IMR-90 (cell line): ENCODE measurements around the gene NTSR1. TPM values are rescaled to one million over a fixed set of nuclear protein-coding genes. Genes with fewer than 3 reads are reported as not detected.

Experiments used
- ATAC-seq: fragments of 200-7000 bp; cut with Tn5 transposase; 2 replicates; pipeline ENCODE4 v1.9.1; 2020; ENCODE audit warnings: low read depth, mild to moderate bottlenecking, moderate library complexity
- BruUV-seq: library from RNA; stranded (reverse); fragments of 400-500 nt; replicated peaks from 2 replicates; lab custom pipeline; 2021; lab: Mats Ljungman, UMichigan
- CTCF ChIA-PET: fragments of 300-600 bp; formaldehyde crosslinking; extraction: SDS; loops from one replicate; lab custom pipeline; 2021; ENCODE audit warnings: antibody characterized with exemption; lab: Yijun Ruan, JAX
- POLR2A ChIA-PET: fragments of 300-600 bp; sonication (Branson Sonifier 250); formaldehyde crosslinking; loops from one replicate; lab custom pipeline; 2022; ENCODE audit warnings: antibody characterized with exemption; ENCODE audit not compliant: unreplicated experiment; lab: Charles Lee
- DNase-seq: peaks from one replicate; pipeline ENCODE4 v3.0.0; 2013
- H2AFZ ChIP-seq: replicated peaks from 2 replicates; pipeline ENCODE3; 2013; ENCODE audit warnings: low read length, mild to moderate bottlenecking; ENCODE audit not compliant: poor library complexity
- H2AK5ac ChIP-seq: 2 replicates; pipeline ENCODE4 v1.6.1; 2013; ENCODE audit warnings: low read depth, low read length, inconsistent platforms
- H2AK9ac ChIP-seq: replicated peaks from 2 replicates; pipeline ENCODE3; 2013; ENCODE audit warnings: mild to moderate bottlenecking, low read depth, low read length, moderate library complexity; ENCODE audit not compliant: poor library complexity
- H2BK120ac ChIP-seq: 2 replicates; pipeline ENCODE4 v1.6.1; 2013; ENCODE audit warnings: low read depth, low read length, inconsistent platforms
- H2BK15ac ChIP-seq: 3 replicates; pipeline ENCODE4 v1.6.1; 2013; ENCODE audit warnings: low read depth, low read length, inconsistent platforms
- H2BK20ac ChIP-seq: 2 replicates; pipeline ENCODE4 v1.6.1; 2013; ENCODE audit warnings: low read depth, mild to moderate bottlenecking, inconsistent platforms, low read length, moderate library complexity
- H2BK5ac ChIP-seq: 2 replicates; pipeline ENCODE4 v1.6.1; 2013; ENCODE audit warnings: mild to moderate bottlenecking, low read depth, low read length, inconsistent platforms; ENCODE audit not compliant: poor library complexity, severe bottlenecking
- H3K14ac ChIP-seq: replicated peaks from 2 replicates; pipeline ENCODE4 v1.6.1; 2013; ENCODE audit warnings: low read depth, low read length, inconsistent platforms
- H3K18ac ChIP-seq: 2 replicates; pipeline ENCODE4 v1.6.1; 2013; ENCODE audit warnings: low read depth, low read length, control low read depth
- H3K23ac ChIP-seq: 2 replicates; pipeline ENCODE4 v1.6.1; 2013; ENCODE audit warnings: low read depth, low read length, inconsistent platforms
- H3K27ac ChIP-seq: 2 replicates; pipeline ENCODE4 v1.5.1; 2013; ENCODE audit warnings: mild to moderate bottlenecking, control low read depth, low read length; ENCODE audit not compliant: insufficient read depth
- H3K27me3 ChIP-seq: 2 replicates; pipeline ENCODE4 v1.6.1; 2013; ENCODE audit warnings: low read length; ENCODE audit not compliant: control insufficient read depth, insufficient read depth
- H3K36me3 ChIP-seq: 2 replicates; pipeline ENCODE4 v1.6.1; 2013; ENCODE audit warnings: low read length, mixed read lengths; ENCODE audit not compliant: control insufficient read depth, insufficient read depth
- H3K4ac ChIP-seq: 2 replicates; pipeline ENCODE4 v1.6.1; 2013; ENCODE audit warnings: low read depth, low read length, inconsistent platforms
- H3K4me1 ChIP-seq: 2 replicates; pipeline ENCODE4 v1.6.1; 2013; ENCODE audit warnings: low read length, mixed read lengths; ENCODE audit not compliant: control insufficient read depth, insufficient read depth
- H3K4me2 ChIP-seq: 2 replicates; pipeline ENCODE4 v1.6.1; 2013; ENCODE audit warnings: low read depth, mild to moderate bottlenecking, control low read depth, low read length, moderate library complexity
- H3K4me3 ChIP-seq: 2 replicates; pipeline ENCODE4 v1.5.1; 2013; ENCODE audit warnings: low read depth, mild to moderate bottlenecking, control low read depth, low read length, moderate library complexity; ENCODE audit not compliant: insufficient read depth
- H3K56ac ChIP-seq: 2 replicates; pipeline ENCODE4 v1.6.1; 2013; ENCODE audit warnings: low read length, inconsistent platforms; ENCODE audit not compliant: insufficient read depth; ENCODE audit errors: extremely low read depth
- H3K79me1 ChIP-seq, 2 experiments: 2 replicates each; pipeline ENCODE4 v1.6.1; 2013; ENCODE audit warnings: low read length in 2 of 2, inconsistent platforms in 1 of 2, low read depth in 1 of 2
- H3K9ac ChIP-seq: 2 replicates; pipeline ENCODE4 v1.6.1; 2013; ENCODE audit warnings: low read depth, low read length, control low read depth
- H3K9me1 ChIP-seq: 2 replicates; pipeline ENCODE4 v1.6.1; 2013; ENCODE audit warnings: low read length, inconsistent platforms; ENCODE audit not compliant: insufficient read depth
- H3K9me3 ChIP-seq: 2 replicates; pipeline ENCODE4 v1.6.1; 2013; ENCODE audit warnings: low read length; ENCODE audit not compliant: control insufficient read depth, insufficient read depth
- H4K20me1 ChIP-seq: 2 replicates; pipeline ENCODE4 v1.6.1; 2013; ENCODE audit warnings: low read length, inconsistent platforms; ENCODE audit not compliant: insufficient read depth
- H4K5ac ChIP-seq: 2 replicates; pipeline ENCODE4 v1.6.1; 2013; ENCODE audit warnings: mild to moderate bottlenecking, low read depth, low read length, control low read depth
- H4K8ac ChIP-seq, 2 experiments: 2 replicates each; pipeline ENCODE4 v1.6.1; 2013; ENCODE audit warnings: low read depth in 2 of 2, low read length in 2 of 2, control low read depth in 1 of 2, inconsistent platforms in 1 of 2
- H4K91ac ChIP-seq: 2 replicates; pipeline ENCODE4 v1.6.1; 2013; ENCODE audit warnings: low read depth, low read length, inconsistent platforms; ENCODE audit not compliant: insufficient read depth
- BHLHE40 ChIP-seq: fragments of 150-350 bp; IDR thresholded peaks from 2 replicates; pipeline ENCODE4 v1.6.1; 2016; ENCODE audit warnings: mild to moderate bottlenecking, low read depth, low read length
- CEBPB ChIP-seq: IDR thresholded peaks from 2 replicates; pipeline ENCODE4 v1.6.1; 2012; ENCODE audit warnings: low read depth, low read length, improper control_type of control experiment
- NFE2L2 ChIP-seq: fragments of 150-350 bp; IDR thresholded peaks from 2 replicates; pipeline ENCODE4 v1.6.1; 2016; ENCODE audit warnings: low read depth, mild to moderate bottlenecking, low read length
- RAD21 ChIP-seq: IDR thresholded peaks from 2 replicates; pipeline ENCODE4 v1.6.1; 2012; ENCODE audit warnings: low read length, improper control_type of control experiment
- WGBS, 2 experiments: methylation state at CpG; one replicate each; pipeline versions ENCODE4 v1.1.5 to v1.1.7; 2013; ENCODE audit warnings: missing lambda C conversion rate in 2 of 2; ENCODE audit not compliant: insufficient read length in 1 of 2; ENCODE audit errors: extremely low coverage in 2 of 2; 5-methylcytosine and 5-hydroxymethylcytosine counted together
- dilution Hi-C: fragments of 300-500 bp; cut with HindIII; formaldehyde crosslinking; loops from one replicate; pipeline ENCODE4 v1.14.3; 2018; ENCODE audit warnings: low sequenced_read_pairs; ENCODE audit not compliant: unreplicated experiment
- in situ Hi-C: fragments of 300-500 bp; cut with MboI; formaldehyde crosslinking; loops from 3 replicates; pipeline ENCODE4 v1.14.3; 2019; ENCODE audit warnings: low sequenced_read_pairs, inconsistent platforms, mixed read lengths
- intact Hi-C: fragments of 100-400 bp; cut with micrococcal nuclease; formaldehyde crosslinking; loops from 2 replicates; pipeline ENCODE4 v1.10.0; 2022
- polyA plus RNA-seq, 3 experiments: library from polyadenylated mRNA; depleted of rRNA; stranded (reverse); fragments of >200 nt; gene quantifications; 2 replicates each; pipeline ENCODE4 v1.2.3, GENCODE V29; 2012; ENCODE audit warnings: low replicate concordance in 1 of 3
- total RNA-seq: library from RNA; depleted of rRNA; stranded (reverse); fragments of >200 nt; gene quantifications from 2 replicates; pipeline ENCODE4 v1.2.3, GENCODE V29; 2012
- TF ChIP-seq, protein P1 (sequence below): fragments of 150-350 bp; IDR thresholded peaks from 2 replicates; pipeline ENCODE4 v1.6.1; 2017; ENCODE audit warnings: mild to moderate bottlenecking, antibody characterized with exemption, low read length, low read depth
- TF ChIP-seq, protein P2 (sequence below): conservative IDR thresholded peaks from 2 replicates; pipeline ENCODE4 v1.5.1; 2012; ENCODE audit warnings: mild to moderate bottlenecking, low read depth, low read length, improper control_type of control experiment

Gene NTSR1
- total and polyA plus RNA-seq, 2 of the 4 experiments (the other 2 are of a cell fraction): 0.54 to 1.8 TPM

DNA sequence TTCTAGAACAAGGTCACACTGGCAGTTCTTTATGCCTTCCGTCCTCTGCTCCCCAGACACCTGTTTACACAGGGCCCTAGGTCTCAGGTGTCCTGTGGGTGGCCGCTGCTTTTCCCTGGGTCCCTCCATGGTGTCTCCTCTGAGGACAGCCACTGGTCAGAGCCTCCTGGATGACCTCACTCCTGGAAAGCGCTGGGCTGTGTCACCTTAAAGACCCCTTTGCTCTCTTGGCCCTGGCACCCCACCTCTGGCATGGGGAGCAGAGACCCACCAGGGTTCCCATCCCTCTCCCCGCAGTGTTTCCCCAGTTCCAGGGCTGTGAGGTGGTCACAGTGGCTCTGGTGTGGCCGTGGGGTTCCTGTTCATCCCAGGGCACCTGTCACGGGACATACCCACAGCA, 33.9 kb downstream of the NTSR1 start:
- dilution Hi-C loops (no loop called here), intact Hi-C loops (no loop called here), in situ Hi-C loops (no loop called here)
- Histone ChIP-seq H4K8ac (no peak overlapping the region), H4K20me1 (no peaks in the 10 kb centered on the region), H3K4ac (no peak overlapping the region), H4K5ac (no peak overlapping the region), H2AFZ (no peak overlapping the region), H3K4me1 (peaks cover 13% of the 10 kb centered on the region), H2AK9ac (no peak overlapping the region), H3K4me2 (no peak overlapping the region), H3K27me3 (no peaks in the 10 kb centered on the region), H3K79me1 (peaks cover 0 to 9% of the 10 kb centered on the region in 2 experiments; a peak in 1 of 4 replicates), H3K9ac (no peak overlapping the region), H2BK5ac (no peak overlapping the region), H2BK120ac (no peak overlapping the region), H3K9me1 (peaks cover 14% of the 10 kb centered on the region), H2BK15ac (no peak overlapping the region), H3K18ac (no peak overlapping the region), H3K27ac (no peak overlapping the region), H3K4me3 (no peak overlapping the region), H3K23ac (no peak overlapping the region), H2BK20ac (no peak overlapping the region), H3K56ac (no peak overlapping the region), H3K36me3 (no peaks in the 10 kb centered on the region), H4K91ac (no peak overlapping the region), H2AK5ac (no peak overlapping the region), H3K9me3 (no peaks in the 10 kb centered on the region), H3K14ac (no peak overlapping the region)
- TF ChIP-seq BHLHE40 (no peak), CEBPB (no peak), RAD21 (no peak), NFE2L2 (no peak)
- TF ChIP-seq, protein P1, sequence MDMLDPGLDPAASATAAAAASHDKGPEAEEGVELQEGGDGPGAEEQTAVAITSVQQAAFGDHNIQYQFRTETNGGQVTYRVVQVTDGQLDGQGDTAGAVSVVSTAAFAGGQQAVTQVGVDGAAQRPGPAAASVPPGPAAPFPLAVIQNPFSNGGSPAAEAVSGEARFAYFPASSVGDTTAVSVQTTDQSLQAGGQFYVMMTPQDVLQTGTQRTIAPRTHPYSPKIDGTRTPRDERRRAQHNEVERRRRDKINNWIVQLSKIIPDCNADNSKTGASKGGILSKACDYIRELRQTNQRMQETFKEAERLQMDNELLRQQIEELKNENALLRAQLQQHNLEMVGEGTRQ: no peak
- TF ChIP-seq, protein P2, sequence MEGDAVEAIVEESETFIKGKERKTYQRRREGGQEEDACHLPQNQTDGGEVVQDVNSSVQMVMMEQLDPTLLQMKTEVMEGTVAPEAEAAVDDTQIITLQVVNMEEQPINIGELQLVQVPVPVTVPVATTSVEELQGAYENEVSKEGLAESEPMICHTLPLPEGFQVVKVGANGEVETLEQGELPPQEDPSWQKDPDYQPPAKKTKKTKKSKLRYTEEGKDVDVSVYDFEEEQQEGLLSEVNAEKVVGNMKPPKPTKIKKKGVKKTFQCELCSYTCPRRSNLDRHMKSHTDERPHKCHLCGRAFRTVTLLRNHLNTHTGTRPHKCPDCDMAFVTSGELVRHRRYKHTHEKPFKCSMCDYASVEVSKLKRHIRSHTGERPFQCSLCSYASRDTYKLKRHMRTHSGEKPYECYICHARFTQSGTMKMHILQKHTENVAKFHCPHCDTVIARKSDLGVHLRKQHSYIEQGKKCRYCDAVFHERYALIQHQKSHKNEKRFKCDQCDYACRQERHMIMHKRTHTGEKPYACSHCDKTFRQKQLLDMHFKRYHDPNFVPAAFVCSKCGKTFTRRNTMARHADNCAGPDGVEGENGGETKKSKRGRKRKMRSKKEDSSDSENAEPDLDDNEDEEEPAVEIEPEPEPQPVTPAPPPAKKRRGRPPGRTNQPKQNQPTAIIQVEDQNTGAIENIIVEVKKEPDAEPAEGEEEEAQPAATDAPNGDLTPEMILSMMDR: no peak
- 100% methylated on average over 1 of the region's 6 CpGs; no CpG with 5 or more reads in 1 of the 2 experiments for WGBS, 2 experiments
- ChIA-PET CTCF (no interaction called here), POLR2A (no interaction called here)
- ATAC-seq (no peak), DNase-seq (no peak)
- no TSS peak for BruUV-seq
